NCI-H446 (cell line): ENCODE measurements around the gene IQCB1.
"Not testable (repeated sequence)": the region's sequence is repeated elsewhere in the genome, so short reads cannot be mapped to it uniquely, and the experiment has no call there.

ENCODE experiments used
- DNase-seq, 2 experiments: peaks; one replicate each; lab custom pipeline; 2025; lab: John Stamatoyannopoulos, UW

The IQCB1 gene

DNA sequence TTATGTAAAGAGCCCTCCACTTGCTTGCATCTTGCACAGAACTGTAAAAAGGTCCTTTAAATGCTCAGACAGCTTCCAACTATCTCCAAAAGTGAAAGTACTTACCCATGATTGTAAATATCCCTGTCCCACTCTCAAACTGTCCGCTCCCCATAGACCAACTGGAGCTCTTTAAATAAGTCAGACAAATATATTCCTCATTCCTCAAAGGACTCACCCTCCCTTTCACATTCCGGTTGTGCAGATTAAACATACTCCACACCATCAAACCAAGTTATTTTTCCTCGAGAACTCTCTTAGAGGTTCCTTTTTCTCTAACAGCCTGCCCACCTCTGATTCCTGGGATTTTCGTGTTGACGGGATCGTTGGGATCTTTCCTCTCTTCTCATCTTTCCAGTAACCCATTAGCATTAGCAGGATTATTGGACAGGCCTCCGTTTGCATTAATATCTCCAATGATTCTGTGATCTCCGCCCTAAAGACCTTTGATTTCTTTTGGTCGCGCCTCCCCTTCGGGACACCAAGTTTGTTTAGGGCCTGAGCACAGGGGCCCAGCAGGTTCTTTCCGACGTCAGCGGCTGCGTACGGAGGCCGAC is 86.1 kb downstream of the IQCB1 start:
- DNase-seq = no peak

DNA sequence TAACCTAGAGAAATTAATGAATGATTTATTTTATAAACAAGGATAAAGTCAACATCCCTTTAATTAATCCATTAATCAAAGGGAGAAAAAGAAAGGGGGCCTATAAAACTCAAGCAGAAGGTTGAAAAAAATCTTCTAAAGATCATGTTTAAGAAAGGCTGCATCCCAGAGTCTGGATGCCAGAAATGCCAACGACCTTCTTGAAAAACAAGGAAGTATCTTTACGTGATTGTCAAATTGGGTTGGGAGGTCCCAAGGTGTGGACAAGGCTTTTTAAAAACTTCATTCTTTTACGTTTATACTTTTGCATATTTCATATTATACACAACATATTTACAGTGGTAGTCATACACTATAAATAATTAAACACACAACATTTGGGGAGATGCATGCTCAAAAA is 86.9 kb downstream of the IQCB1 start:
- DNase-seq = no peak

DNA sequence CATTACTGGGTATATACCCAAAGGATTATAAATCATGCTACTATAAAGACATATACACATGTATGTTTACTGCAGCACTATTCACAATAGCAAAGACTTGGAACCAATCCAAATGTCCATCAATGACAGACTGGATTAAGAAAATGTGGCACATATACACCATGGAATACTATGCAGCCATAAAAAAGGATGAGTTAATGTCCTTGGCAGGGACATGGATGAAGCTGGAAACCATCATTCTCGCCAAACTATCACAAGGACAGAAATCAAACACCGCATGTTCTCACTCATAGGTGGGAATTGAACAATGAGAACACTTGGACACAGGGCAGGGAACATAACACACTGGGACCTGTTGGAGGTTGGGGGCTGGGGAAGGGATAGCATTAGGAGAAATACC is 91.8 kb downstream of the IQCB1 start:
- not testable (repeated sequence) for DNase-seq

GRCh38 chr3:121740896-121741295 is 94.0 kb downstream of the IQCB1 start:
- no peak for DNase-seq

DNA sequence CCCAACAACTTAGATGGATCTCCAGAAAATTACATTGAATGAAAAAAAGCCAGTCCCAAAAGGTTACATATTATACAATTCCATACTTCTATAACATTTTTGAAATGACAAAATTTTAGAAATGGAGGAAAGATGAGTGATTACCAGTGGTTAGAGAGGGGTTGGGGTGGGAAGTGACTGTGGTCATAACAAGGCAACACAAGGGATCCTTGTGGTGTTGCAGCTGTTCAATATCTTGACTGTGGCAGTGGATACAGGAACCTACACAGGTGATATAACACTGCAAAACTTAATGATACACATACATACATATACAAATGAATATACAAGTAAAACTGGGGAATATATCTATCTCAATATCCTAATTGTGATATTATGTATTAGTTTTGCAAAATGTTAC is 95.0 kb downstream of the IQCB1 start:
- no peak for DNase-seq

GRCh38 chr3:121737644-121738043 is 97.2 kb downstream of the IQCB1 start:
- DNase-seq = no peak

GRCh38 chr3:121736112-121736511 is 98.7 kb downstream of the IQCB1 start:
- no peak for DNase-seq

- DNase-seq = no peak
These were observed 99.7 kb downstream of the IQCB1 start for GRCh38 chr3:121735047-121735696.

DNA sequence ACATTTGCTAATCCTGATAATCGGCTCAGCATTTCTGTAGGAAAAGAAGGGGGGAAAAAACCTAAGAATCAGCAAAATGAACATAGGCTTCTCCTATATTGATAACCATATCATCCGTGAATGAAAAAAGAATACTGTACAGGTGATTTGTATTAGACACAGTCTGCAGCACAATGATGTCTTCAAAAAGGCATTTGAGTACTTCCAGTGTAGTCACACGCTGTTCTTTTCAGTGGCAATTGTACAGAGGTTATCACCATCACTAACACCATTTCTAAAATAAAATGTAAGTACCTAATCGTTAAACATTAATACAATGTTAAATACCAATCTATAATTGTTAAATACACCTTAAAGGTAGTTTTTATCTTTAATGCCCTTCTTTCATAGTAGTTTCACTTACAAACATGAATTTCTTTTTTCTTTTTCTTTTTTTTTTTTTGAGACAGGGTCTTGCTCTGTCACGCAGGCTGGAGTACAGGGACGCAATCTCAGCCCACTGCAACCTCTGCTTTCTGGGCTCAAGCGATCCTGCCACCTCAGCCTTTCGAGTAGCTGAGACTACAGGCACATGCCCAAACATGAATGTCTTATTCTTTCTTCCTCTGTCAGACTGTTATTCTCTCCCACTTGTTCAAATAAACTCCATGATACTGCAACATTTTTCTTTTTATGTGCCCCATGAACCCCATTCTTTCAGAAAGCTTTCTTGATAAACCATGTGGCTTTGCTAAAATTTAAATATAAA is 103.7 kb downstream of the IQCB1 start:
- no peak for DNase-seq

GRCh38 chr3:121724130-121724529 is 110.7 kb downstream of the IQCB1 start:
- no peak for DNase-seq

- no peak for DNase-seq
These were observed 111.4 kb downstream of the IQCB1 start for GRCh38 chr3:121723485-121723884.

DNA sequence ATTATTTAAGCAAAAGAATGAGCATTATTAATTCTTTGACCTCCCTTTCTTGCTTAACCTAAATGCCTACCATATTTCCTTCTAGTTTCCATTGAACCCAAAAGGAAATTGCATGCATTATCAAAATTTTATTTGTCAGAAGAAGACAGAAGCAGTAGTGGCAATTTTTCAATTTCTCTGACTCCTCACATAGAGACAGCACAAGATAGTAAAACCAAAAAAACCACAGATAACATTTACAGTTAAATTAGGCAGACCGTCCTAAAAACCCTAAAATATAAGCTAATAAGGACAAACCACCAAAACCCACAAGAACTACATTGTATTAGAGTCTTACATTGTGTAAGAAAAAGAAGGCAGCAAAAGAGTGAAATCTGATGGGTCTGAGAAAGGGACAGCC is 112.4 kb downstream of the IQCB1 start:
- DNase-seq = no peak

DNA sequence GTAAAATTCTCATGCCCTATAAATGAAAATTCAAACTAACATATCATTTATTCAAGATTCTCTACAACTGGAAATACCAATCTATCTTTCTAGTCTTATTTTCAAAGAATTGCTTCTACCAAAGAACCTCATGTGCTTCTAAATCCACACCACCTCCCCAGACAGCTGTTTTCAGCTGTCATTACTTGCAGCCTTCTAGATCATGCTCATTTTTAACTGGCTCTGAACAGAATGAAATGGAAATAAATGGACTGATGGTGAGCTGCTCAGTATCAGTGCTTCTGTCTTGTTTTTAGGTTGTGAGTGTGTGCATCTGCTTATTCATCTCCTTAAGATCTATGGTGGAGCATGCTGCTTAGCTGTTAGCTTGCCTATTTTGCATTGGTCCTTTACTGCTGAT is 114.7 kb downstream of the IQCB1 start:
- DNase-seq = no peak
